B cell (primary cell): ENCODE measurements around the gene TNNT3. TPM values are rescaled to one million over a fixed set of nuclear protein-coding genes. Genes with fewer than 3 reads are reported as not detected.
A peak's percentile ranks its signal among the peaks of the same experiment; 100 is the strongest.

Experiments used
- ATAC-seq: fragments of 200-7000 bp; cut with Tn5 transposase; one replicate; pipeline ENCODE4 v1.10.0; 2021; ENCODE audit warnings: low read depth, mild to moderate bottlenecking, moderate number of reproducible peaks, moderate library complexity
- CTCF ChIA-PET: fragments of 350-600 bp; sonication (Branson Sonifier 250); formaldehyde crosslinking; loops from one replicate; lab custom pipeline; 2021; ENCODE audit warnings: antibody characterized with exemption, inconsistent platforms; lab: Charles Lee
- POLR2A ChIA-PET: fragments of 350-600 bp; sonication (Branson Sonifier 250); formaldehyde crosslinking; loops from one replicate; lab custom pipeline; 2021; ENCODE audit warnings: antibody characterized with exemption; lab: Charles Lee
- DNase-seq: peaks from one replicate; pipeline ENCODE4 v3.0.0; 2013
- H2AFZ ChIP-seq: 2 replicates; pipeline ENCODE4 v1.6.1; 2012; ENCODE audit warnings: mild to moderate bottlenecking, low read depth, low read length; ENCODE audit not compliant: insufficient read depth, poor library complexity, severe bottlenecking
- H3K27ac ChIP-seq, 2 donors: 1 replicate in 1 of 2; 2 replicates in 1 of 2; pipeline ENCODE4 v1.5.1; 2012 to 2013; ENCODE audit warnings: low read length in 2 of 2, mild to moderate bottlenecking in 2 of 2, moderate library complexity in 1 of 2
- H3K27me3 ChIP-seq, 4 experiments: fragments of 200-600 bp in 1 of 4; sonication (generic) in 1 of 4; replicated peaks in 1 of 4; 1 replicate in 2 of 4; 2 replicates in 2 of 4; pipeline versions ENCODE4 v1.6.1 to v1.7.0; 2013 to 2016; ENCODE audit warnings: low read length in 3 of 4, mild to moderate bottlenecking in 2 of 4, mixed read lengths in 1 of 4, moderate library complexity in 1 of 4; ENCODE audit not compliant: insufficient read depth in 4 of 4, control insufficient read depth in 3 of 4; ENCODE audit errors: control extremely low read depth in 1 of 4
- H3K36me3 ChIP-seq, 2 experiments: replicated peaks in 1 of 2; 1 replicate in 1 of 2; 2 replicates in 1 of 2; pipeline versions ENCODE4 v1.6.1 to v1.7.1; 2013; ENCODE audit warnings: low read length in 1 of 2; ENCODE audit not compliant: insufficient read depth in 2 of 2, control insufficient read depth in 1 of 2; ENCODE audit errors: control extremely low read depth in 1 of 2, extremely low read depth in 1 of 2
- H3K4me1 ChIP-seq, 2 donors: fragments of 200-600 bp in 1 of 2; sonication (generic) in 1 of 2; 1 replicate in 1 of 2; 2 replicates in 1 of 2; pipeline versions ENCODE4 v1.5.1 to v1.6.1; 2013 to 2017; ENCODE audit warnings: low read length in 2 of 2; ENCODE audit not compliant: control insufficient read depth in 2 of 2, insufficient read depth in 2 of 2
- H3K4me2 ChIP-seq: replicated peaks from 2 replicates; pipeline ENCODE3; 2012; ENCODE audit warnings: mild to moderate bottlenecking, low read depth, low read length; ENCODE audit not compliant: poor library complexity, severe bottlenecking
- H3K4me3 ChIP-seq, 5 experiments: fragments of 200-600 bp in 1 of 5; sonication (generic) in 1 of 5; 1 replicate in 3 of 5; 2 replicates in 2 of 5; pipeline versions ENCODE4 v1.5.1 to v1.7.0; 2011 to 2016; ENCODE audit warnings: low read length in 4 of 5, mild to moderate bottlenecking in 4 of 5, low read depth in 2 of 5, control low read depth in 1 of 5, moderate library complexity in 1 of 5; ENCODE audit not compliant: insufficient read depth in 1 of 5; ENCODE audit errors: control extremely low read depth in 1 of 5, extremely low read depth in 1 of 5
- H3K79me2 ChIP-seq: fragments of 200-600 bp; sonication (generic); one replicate; pipeline ENCODE4 v1.6.0; 2016; ENCODE audit warnings: low read length; ENCODE audit not compliant: control insufficient read depth, insufficient read depth
- H3K9ac ChIP-seq: fragments of 200-600 bp; sonication (generic); 2 replicates; pipeline ENCODE4 v1.6.1; 2017; ENCODE audit warnings: mild to moderate bottlenecking, low read length, moderate library complexity
- H3K9me3 ChIP-seq, 3 donors: one replicate each; pipeline versions ENCODE4 v1.6.1 to v1.7.1; 2013; ENCODE audit warnings: low read length in 2 of 3; ENCODE audit not compliant: control insufficient read depth in 2 of 3, insufficient read depth in 1 of 3; ENCODE audit errors: control extremely low read depth in 1 of 3
- H4K20me1 ChIP-seq: 2 replicates; pipeline ENCODE4 v1.6.0; 2012; ENCODE audit warnings: mild to moderate bottlenecking, low read length; ENCODE audit not compliant: insufficient read depth, control insufficient read depth, poor library complexity, severe bottlenecking
- H3K27ac Mint-ChIP-seq: one replicate; pipeline ENCODE4 v1.8.0; 2021; ENCODE audit warnings: mixed read lengths
- H3K27me3 Mint-ChIP-seq: one replicate; pipeline ENCODE4 v1.8.0; 2021; ENCODE audit warnings: mixed read lengths
- H3K4me1 Mint-ChIP-seq: one replicate; pipeline ENCODE4 v1.8.0; 2021; ENCODE audit warnings: mixed read lengths
- H3K4me3 Mint-ChIP-seq: one replicate; pipeline ENCODE4 v1.8.0; 2021; ENCODE audit warnings: mixed read lengths
- H3K9me3 Mint-ChIP-seq: one replicate; pipeline ENCODE4 v1.8.0; 2022; ENCODE audit warnings: mixed read lengths; ENCODE audit not compliant: insufficient read depth
- EZH2 ChIP-seq: IDR thresholded peaks from 2 replicates; pipeline ENCODE4 v1.6.1; 2012; ENCODE audit warnings: borderline replicate concordance, low read depth, mild to moderate bottlenecking, moderate library complexity, low read length; ENCODE audit not compliant: insufficient read depth, poor library complexity, severe bottlenecking
- WGBS: methylation state at CpG from one replicate; pipeline ENCODE4 v1.1.5; 2013; ENCODE audit warnings: missing lambda C conversion rate; ENCODE audit not compliant: insufficient coverage; 5-methylcytosine and 5-hydroxymethylcytosine counted together
- intact Hi-C: fragments of 100-400 bp; cut with micrococcal nuclease; formaldehyde crosslinking; loops from one replicate; pipeline ENCODE4 v1.10.0; 2022
- polyA plus RNA-seq: library from polyadenylated mRNA; depleted of rRNA; stranded (reverse); fragments of >200 nt; gene quantifications from 2 replicates; pipeline ENCODE4 v1.2.3, GENCODE V29; 2012
- total RNA-seq, 2 donors: library from RNA; stranded (reverse); fragments of 120-200 nt in 1 of 2; gene quantifications; 1 replicate in 1 of 2; 2 replicates in 1 of 2; pipeline versions ENCODE4 v1.2.3 to v1.2.4, GENCODE V29; 2013 to 2022
- TF ChIP-seq, protein P1 (sequence below): fragments of 200-600 bp; IDR thresholded peaks from one replicate; pipeline ENCODE4 v1.8.0; 2022; ENCODE audit warnings: antibody characterized with exemption, mild to moderate bottlenecking

The TNNT3 gene
- total and polyA plus RNA-seq, 2 donors (not counting 1 experiment from before 2014, with no cell fraction given): 2.5 to 10.0 TPM

DNA sequence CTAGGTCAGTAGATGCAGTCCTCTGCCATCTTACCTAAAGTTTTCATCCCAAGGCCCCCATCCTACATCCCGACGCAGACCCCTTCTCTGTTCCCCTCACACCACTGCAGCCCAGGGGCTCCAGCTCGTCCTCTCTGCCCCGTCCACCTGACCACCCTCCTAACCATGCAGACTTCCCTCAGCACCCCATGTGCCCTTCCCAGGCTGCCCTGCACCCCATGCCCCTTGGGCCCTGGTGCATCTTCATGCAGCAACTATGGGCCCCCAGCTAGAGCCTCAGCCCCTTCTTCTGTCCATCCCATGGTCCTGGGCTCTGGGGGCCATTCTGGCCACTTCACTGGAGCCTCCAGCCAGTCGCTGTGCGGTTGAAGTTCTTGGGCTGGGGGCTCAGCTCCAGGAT, 30.7 kb upstream of the TNNT3 start:
- no peaks in the 10 kb centered on the region for H3K9me3 Mint-ChIP-seq
- DNase-seq (no peak), ATAC-seq (no peak)
- WGBS: 40% methylated on average over 6 of the region's 6 CpGs
- H3K4me1 Mint-ChIP-seq: peaks cover 33% of the 10 kb centered on the region
- ChIA-PET CTCF (interaction anchor here (0.7 to 1.9 kb wide), 3 partner anchors 13 to 236 kb away, joined by 3 to 6 read pairs (median 4); no protein-coding TSS in a partner anchor), POLR2A (interaction anchor here (1.2 to 1.3 kb wide), 2 partner anchors 28 to 38 kb away, joined by 3 to 4 read pairs; no protein-coding TSS in a partner anchor)
- Histone ChIP-seq H3K9ac (no peak overlapping the region), H3K27me3 (no peaks in the 10 kb centered on the region), H3K4me3 (no peak overlapping the region), H4K20me1 (peaks cover 93% of the 10 kb centered on the region), H3K36me3 (peaks cover 13 to 55% of the 10 kb centered on the region in 2 experiments), H3K4me1 (peaks cover 28 to 35% of the 10 kb centered on the region in 2 donors), H3K79me2 (no peaks in the 10 kb centered on the region), H3K4me2 (peak overlapping the region; percentile 57), H3K27ac (peak overlapping the region in 1 of 2 donors; percentile 28), H2AFZ (no peak overlapping the region), H3K9me3 (no peaks in the 10 kb centered on the region)
- no peaks in the 10 kb centered on the region for H3K27me3 Mint-ChIP-seq
- H3K4me3 Mint-ChIP-seq: peak overlapping the region; percentile 32
- no peak for TF ChIP-seq EZH2
- TF ChIP-seq, protein P1, sequence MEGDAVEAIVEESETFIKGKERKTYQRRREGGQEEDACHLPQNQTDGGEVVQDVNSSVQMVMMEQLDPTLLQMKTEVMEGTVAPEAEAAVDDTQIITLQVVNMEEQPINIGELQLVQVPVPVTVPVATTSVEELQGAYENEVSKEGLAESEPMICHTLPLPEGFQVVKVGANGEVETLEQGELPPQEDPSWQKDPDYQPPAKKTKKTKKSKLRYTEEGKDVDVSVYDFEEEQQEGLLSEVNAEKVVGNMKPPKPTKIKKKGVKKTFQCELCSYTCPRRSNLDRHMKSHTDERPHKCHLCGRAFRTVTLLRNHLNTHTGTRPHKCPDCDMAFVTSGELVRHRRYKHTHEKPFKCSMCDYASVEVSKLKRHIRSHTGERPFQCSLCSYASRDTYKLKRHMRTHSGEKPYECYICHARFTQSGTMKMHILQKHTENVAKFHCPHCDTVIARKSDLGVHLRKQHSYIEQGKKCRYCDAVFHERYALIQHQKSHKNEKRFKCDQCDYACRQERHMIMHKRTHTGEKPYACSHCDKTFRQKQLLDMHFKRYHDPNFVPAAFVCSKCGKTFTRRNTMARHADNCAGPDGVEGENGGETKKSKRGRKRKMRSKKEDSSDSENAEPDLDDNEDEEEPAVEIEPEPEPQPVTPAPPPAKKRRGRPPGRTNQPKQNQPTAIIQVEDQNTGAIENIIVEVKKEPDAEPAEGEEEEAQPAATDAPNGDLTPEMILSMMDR: no peak
- intact Hi-C loops: no loop called here
- H3K27ac Mint-ChIP-seq: peak overlapping the region; percentile 80

DNA sequence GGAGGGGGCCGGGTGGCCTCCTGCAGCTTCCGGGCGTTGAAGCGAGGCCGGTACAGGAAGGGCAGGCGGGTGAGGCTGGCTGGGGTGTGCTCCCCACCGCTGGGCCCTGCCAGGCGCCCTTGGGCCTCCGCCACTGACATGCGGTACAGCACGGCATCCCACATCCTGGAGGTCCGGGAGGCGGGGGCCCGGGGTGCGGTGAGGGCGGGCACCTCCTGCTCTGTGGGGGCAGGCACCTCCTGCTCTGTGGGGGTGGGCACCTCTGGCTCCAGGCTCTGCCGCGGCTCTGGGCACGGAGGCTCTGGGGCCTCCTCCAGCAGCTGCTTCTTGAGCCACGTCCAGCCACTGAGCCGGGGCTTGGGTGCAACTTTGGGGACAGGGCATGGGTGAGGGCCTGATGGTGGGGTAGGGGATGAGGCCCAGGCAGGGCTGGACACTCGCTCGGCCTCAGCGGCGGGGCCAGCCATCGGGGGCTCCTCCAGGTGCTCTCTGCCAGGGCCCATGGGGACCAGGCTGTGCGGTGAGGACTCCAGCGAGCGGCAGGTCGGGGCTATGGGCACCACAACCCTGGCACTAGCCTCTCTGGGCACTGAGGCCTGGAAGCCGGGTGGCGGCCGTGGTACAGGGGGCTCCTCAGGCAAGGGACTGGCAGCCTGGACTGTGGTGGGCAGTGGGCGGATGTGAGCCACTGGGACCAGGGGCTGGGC, 30.1 kb upstream of the TNNT3 start:
- peaks cover 13 to 50% of the 10 kb centered on the region in 2 experiments for H3K36me3 ChIP-seq
- H3K27ac Mint-ChIP-seq: peak overlapping the region; percentile 80
- TF ChIP-seq EZH2: no peak
- TF ChIP-seq, protein P1: no peak
- peak overlapping the region in 1 of 2 donors; percentile 28 for H3K27ac ChIP-seq
- H3K4me2 ChIP-seq: peak overlapping the region; percentile 57
- ChIA-PET CTCF (interaction anchor here (0.7 to 2.1 kb wide), 4 partner anchors 13 to 237 kb away, joined by 3 to 9 read pairs (median 5); no protein-coding TSS in a partner anchor), POLR2A (interaction anchor here (0.9 to 1.3 kb wide), 4 partner anchors 28 to 39 kb away, joined by 3 to 4 read pairs (median 4); no protein-coding TSS in a partner anchor)
- DNase-seq (no peak), ATAC-seq (peak; percentile 26)
- H3K4me3 ChIP-seq: no peak overlapping the region
- WGBS: 8% methylated on average over 33 of the region's 34 CpGs
- no peaks in the 10 kb centered on the region for H3K27me3 ChIP-seq
- no peak overlapping the region for H2AFZ ChIP-seq
- H3K4me1 Mint-ChIP-seq: peaks cover 33% of the 10 kb centered on the region
- H3K9ac ChIP-seq: no peak overlapping the region
- no peaks in the 10 kb centered on the region for H3K79me2 ChIP-seq
- no peak overlapping the region for H3K4me3 Mint-ChIP-seq
- intact Hi-C loops: no loop called here
- H3K9me3 Mint-ChIP-seq: no peaks in the 10 kb centered on the region
- peaks cover 87% of the 10 kb centered on the region for H4K20me1 ChIP-seq
- no peaks in the 10 kb centered on the region for H3K27me3 Mint-ChIP-seq
- peaks cover 28 to 35% of the 10 kb centered on the region in 2 donors for H3K4me1 ChIP-seq
- H3K9me3 ChIP-seq: no peaks in the 10 kb centered on the region
